HG03460 (cell line): Measurements from ENCODE around the gene OR2W3.
A peak's percentile ranks its signal among the peaks of the same experiment; 100 is the strongest.

ENCODE experiments used
- ATAC-seq: cut with Tn5 transposase; IDR thresholded peaks from one replicate; pipeline ENCODE4 v1.9.1; 2021; ENCODE audit not compliant: unreplicated experiment

OR2W3 gene

DNA sequence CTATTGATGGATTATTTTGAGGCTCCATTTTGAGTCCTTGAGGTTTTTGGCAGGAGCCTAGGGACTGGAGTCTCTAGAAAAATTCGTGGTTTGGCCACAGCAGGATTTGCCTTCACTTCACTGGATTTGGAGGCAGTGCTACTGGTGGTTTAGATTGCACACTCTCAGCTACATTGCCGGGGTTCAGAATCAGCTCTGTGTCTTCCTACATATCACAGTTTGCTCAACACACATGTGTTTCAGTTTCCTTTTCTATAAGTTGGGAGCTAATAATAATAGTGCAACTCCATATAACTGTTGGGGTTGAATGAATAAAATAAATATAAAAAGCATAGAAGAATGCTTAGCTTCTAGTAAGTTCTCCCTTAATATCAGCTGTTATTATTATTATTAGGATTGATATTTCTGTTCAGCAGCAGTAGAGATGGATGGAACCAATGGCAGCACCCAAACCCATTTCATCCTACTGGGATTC, at the start of gene OR2W3:
OR2W3 (plus strand) TSS at position 425 of the 475 bp plus-strand sequence; CDS start at position 425, 0 bp downstream.
- no peak for ATAC-seq

DNA sequence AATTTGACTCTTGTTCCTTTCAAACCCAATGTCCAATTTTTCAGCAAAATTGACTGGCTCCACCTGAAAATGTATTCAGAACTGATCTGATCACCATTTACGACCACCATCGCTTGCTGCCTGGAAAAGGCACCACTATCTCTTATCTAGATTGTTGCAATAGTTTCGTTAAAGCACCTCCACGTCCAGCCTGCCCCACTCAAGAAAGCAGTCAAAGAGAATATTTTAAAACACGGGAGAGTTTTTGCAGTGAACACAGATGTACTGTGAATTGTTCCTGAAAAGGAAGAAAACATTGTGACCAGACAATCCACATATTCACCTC, 49.7 kb upstream of the OR2W3 start:
- no peak for ATAC-seq

DNA sequence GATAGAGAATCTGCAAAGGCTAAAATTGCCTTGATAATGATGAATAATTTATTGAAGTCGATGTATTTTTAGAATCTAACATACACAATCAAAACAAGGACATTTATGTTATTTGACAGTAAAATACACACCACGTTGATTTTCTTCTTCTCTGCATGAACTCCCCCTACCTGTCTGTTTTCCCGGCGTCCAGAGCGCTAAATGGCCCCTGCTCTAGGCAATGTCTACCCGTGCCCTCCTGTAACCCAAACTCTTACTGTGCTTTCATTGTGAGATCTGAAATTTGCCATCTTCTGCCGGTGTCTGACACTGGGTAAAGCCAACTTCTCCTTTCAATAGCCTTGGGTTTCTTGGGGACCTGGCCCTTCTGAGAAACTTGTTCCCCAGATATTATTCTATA, 47.0 kb upstream of the OR2W3 start:
- ATAC-seq, result no peak

DNA sequence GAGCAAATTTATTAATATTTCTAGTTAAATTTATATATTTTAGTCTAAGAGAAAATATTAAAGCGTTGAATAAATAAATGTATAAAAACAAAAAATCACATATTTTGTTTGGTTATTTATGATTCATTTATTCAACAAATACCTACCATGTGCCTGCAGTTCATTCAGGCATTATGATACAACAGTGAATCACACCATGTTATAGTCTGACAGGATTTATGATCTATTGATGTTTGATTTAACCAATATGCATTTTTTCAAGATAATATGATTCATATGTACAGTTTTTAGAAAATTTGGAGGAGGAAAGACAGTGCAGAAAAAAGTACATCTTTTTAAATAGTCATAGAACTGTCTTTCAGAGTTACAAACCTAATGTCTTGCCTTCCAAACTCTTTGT, 45.8 kb upstream of the OR2W3 start:
- ATAC-seq, result no peak

DNA sequence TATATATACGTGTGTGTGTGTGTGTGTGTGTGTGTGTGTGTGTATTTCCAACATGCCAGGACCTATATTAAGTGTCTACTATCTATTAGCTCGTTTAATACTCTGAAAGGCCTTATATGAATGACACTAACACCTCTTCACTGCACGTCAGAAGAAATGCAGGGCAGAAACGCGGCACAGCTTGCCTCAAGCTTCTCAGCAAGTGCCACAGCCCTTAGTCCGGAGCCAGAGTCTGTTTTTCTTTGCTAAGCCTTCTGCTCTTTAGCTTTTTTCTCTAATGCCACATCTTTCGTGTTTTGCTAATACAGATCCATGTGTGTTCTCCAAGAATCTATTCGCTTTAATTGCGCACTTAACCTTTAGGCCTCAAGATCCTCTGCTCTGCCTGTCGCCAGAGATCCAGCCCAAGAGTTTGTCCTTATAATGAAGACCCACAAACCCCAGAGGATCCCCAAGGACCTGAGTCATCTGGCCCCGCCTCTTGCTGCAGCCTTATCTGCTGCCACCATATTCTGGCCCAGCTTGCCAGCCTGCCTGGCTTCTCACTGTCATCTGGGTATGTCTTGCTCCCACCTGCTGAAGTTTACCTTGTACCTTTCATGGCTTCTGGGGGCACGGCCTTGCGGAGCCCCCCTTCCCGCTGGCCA, 40.4 kb upstream of the OR2W3 start:
- ATAC-seq, result no peak

DNA sequence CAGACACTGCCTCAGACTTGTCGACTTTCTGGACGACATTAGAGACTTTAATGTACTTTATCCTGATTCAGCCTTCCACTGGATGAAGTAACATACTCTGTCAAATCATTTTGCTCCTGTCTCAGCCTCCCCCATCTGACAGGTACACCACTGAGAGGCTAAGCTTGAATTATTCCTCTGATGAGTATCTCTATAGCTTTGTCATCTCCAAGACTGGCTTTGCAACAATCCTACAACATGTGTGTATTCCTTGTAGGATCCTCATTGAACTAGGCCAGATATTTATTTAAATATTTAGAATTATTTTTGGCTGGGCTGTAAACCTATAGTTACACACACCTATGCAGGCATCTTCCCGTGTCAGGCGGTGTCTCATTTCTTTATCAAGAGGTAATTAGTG, 39.5 kb upstream of the OR2W3 start:
- ATAC-seq, result no peak

DNA sequence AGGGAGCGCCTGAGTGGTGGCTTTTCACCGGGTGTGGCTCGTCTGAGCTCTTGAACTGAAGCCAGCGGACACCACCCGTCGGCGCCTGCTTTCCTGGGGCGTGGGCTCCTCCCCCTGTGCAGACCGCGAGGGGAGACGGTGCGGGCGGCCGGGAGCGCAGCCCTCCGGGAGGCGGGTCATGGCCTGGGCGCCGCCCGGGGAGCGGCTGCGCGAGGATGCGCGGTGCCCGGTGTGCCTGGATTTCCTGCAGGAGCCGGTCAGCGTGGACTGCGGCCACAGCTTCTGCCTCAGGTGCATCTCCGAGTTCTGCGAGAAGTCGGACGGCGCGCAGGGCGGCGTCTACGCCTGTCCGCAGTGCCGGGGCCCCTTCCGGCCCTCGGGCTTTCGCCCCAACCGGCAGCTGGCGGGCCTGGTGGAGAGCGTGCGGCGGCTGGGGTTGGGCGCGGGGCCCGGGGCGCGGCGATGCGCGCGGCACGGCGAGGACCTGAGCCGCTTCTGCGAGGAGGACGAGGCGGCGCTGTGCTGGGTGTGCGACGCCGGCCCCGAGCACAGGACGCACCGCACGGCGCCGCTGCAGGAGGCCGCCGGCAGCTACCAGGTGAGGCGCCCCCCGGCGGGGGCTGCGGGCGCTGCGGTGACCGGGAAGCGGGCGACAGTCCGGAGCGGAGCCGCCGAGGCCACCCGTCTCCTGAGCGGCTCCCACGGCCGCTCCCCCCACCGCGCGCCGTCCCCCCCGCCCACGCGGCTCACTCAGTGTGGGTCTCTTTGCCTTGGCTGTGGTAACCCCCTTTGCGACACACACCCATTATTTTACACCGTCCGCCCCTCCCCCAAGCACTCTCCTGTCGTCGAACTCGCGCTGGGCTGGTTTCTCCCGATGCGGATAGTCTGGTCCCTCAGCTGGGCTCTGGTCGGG, 38.1 kb upstream of the OR2W3 start, which contains the start of gene TRIM58:
TRIM58 (plus strand) TSS at position 119 of the 916 bp plus-strand sequence; CDS start at position 179, 60 bp downstream.
- peak; percentile 42 for ATAC-seq

DNA sequence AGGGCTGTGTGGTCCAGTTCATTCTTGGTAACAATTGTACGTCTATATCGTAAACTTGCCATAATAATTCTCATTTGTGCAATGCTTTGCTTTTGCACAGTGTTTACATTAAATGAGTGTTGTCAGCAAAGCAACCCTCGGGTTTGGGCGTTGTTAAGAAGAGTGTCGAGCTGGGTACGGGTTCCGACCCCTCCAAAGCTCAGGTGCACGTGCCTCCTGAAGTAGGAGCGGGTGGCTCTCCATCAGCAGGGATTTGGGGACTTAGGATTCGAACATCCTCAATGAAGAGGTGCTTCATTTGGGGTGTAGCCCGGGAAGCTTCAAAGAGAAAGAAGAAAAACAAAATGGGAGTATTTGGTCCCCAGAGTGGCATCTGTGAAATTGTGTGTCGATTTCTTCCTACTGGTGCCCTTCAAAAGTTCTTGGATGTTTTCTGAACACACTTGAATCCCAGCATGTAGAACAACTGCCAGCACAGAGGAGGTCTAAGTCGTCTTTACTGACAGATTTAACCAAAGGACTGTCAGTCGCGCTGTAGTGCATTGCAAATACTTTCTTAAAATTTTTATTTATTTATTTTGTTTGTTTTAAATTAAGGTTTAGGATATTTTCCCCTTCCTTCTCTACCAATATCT, 37.3 kb upstream of the OR2W3 start:
- ATAC-seq, result no peak

DNA sequence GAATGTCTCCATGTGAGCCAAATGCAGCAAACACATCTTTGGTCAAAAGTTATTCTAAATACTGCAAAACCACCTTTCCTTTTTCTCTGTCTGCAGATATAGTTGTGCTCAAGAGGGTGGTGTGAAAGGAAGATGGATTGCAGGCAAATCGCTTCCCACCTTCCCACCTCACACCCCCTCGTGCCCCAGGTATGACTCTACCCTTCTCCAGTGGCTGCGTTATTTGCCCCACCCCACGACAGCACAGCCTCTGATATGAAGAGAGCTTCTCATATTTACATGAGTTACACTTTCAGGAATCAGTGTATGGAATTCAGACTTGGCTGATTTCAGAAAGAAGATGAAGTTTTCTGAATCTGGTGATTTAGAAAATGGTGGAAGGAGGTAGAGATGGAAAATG, 32.6 kb upstream of the OR2W3 start:
- ATAC-seq, result no peak

DNA sequence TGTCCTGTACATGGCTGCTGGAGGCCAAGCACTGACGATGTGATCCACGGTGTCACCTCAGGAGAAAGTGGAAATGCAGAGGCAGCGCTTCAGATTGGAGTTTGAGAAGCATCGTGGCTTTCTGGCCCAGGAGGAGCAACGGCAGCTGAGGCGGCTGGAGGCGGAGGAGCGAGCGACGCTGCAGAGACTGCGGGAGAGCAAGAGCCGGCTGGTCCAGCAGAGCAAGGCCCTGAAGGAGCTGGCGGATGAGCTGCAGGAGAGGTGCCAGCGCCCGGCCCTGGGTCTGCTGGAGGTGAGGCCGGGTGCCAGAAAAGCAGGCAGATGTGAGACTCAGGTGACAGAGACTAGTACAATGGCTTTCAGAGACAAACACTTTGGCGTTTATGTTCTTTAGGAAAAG, 30.7 kb upstream of the OR2W3 start:
- no peak for ATAC-seq

DNA sequence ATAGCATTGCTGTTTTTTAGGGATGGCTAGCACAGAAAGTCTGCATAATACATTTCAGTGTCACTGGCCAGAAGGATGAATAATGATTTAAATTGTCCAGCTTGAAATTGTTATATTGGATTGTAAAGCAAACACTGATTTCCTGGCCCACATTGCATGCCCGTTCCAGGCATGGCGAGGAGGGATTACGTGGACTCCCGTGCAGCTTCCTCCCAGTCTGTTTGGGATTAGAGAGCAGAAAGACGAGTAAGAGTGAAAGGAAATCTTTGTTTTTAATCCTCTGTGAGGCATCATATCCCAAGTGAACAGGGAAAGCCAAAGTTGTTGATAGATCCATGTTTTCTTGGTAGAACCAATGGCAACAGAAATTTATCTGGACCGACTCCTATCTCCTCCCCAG, 30.0 kb upstream of the OR2W3 start:
- no peak for ATAC-seq

DNA sequence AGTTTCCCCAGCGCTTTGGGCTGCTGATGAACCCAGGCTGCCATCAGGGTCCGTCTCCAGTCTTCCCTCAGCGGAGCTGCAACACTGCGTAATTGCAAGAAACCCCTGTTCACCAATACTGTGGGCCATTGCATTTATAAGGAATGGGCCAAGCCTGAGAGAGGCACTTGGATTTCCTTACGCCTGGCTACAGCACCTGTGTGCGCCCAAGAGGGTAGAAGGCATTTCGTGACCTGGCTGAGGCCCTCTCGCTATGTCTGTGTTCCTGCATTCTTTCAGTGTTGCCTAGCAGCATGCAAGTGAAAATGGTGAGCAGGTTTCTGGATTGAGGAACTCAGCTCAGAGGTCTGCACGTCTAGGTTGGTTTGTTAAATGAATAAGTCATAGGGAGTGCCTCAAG, 12.0 kb upstream of the OR2W3 start:
- no peak for ATAC-seq

DNA sequence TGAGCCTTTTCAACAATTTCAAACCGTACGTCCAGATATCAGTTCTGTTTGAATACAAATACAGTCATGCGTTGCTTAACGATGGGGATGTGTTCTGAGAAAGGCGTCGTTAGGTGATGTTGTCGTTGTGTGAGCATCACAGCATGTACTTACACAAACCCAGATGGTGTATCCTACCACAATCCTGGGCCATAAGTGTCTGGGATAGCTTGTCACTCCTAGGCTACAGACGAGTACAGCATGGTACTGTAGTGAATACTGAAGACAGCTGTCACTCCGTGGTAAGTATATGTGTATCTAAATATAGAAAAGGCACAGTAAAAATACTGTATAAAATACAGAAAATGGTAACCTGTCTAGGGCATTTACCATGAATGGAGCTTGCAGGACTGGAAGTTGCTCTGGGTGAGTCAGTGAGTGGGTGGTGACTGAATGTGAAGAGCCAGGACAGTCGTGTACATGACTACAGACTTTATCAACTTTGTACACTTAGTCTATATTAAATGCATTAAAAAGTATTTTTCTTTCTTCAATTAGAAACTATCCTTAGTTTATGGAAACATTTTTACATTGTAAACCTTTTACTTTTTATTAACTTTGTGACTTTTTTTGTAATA, 10.5 kb upstream of the OR2W3 start:
- no peak for ATAC-seq

DNA sequence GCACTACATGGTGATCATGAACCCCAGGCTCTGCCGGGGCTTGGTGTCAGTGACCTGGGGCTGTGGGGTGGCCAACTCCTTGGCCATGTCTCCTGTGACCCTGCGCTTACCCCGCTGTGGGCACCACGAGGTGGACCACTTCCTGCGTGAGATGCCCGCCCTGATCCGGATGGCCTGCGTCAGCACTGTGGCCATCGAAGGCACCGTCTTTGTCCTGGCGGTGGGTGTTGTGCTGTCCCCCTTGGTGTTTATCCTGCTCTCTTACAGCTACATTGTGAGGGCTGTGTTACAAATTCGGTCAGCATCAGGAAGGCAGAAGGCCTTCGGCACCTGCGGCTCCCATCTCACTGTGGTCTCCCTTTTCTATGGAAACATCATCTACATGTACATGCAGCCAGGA, 589 bp downstream of the OR2W3 start:
- no peak for ATAC-seq

DNA sequence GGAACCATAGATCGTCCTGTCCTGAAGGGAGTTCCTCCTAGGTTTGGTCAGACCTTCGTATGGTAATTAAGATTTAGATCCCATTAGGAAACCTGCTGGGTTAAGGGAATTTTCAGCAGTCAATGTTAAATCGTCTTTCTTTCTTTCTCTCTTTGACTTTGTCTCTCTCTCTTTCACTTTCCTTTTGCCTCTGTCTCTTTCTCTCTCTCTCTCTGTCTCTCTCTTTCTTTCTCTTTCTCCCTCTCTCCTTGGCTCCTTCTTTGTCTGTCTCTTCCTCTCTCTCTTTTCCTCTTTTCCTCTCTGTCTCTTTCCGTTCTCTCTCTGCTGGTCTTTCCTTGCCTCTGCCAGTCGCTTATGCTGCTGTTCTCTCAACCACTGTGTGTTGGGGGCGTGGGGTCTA, 8.7 kb downstream of the OR2W3 start:
- ATAC-seq, result no peak

DNA sequence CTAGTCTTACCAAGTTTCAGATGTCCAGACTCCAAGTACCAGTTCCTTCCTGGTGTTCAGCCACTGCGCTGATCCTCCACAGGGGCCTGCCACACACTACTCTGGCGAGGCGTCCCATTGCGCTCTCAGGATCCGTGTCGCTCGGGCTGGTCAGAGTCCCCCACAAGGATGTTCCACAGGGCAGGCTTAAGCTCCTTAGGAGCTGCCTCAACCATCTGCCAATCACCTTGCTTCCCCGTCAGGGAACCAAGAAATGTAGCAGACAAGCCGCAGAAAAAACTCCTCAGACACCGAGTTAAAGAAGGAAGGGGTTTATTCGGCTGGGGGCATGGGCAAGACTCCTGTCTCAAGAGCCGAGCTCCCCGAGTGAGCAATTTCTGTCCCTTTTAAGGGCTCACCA, 9.8 kb downstream of the OR2W3 start:
- ATAC-seq, result no peak

DNA sequence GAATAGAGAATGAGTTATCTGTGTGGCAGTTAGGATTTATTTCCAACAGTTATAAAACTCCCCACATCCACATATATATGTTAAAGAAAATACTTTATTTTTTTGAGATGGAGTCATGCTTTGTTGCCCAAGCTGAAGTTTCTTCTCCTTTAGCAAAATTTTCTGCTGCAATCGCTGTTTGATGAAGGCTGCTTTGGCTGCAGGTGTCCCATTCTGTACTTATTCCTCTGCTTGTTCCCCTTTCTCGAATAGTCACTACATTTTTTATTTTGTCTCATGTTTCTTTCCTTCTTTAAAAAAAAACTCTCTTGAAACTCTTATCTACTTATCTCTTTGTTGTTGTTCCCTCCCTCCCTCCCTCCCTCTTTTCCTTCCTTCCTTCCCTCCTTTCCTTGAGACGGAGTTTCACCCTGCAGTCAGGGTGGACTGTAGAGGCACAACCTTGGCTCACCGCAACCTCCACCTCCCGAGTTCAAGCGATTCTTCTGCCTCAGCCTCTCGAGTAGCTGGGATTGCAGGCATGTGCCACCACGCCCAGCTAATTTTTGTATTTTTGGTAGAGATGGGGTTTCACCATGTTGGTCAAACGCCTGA, 10.6 kb downstream of the OR2W3 start:
- ATAC-seq, result no peak

DNA sequence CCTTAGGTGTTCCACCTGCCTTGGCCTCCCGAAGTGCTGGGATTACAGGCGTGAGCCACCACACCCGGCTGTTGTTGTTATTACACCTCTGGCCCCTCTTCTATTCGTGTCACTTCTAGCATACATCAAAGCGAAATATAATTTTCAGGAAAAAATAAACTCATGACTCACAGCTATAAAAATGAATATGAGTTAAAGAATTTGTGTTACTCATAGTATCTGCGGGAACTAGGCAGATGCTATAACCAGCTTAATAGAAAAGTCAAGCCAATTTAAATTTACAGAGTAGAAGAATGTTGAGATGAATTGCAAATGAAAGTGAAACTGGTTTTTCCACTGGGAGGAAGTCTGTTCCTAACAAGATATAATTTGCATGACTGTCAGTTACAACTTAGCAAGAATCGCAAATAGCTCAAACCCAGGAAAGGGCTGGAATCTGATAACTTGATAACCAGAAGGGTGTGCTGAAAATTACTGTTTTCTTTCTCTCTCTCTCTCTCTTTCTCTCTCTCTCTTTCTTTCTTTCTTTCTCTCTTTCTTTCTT, 11.2 kb downstream of the OR2W3 start:
- no peak for ATAC-seq

DNA sequence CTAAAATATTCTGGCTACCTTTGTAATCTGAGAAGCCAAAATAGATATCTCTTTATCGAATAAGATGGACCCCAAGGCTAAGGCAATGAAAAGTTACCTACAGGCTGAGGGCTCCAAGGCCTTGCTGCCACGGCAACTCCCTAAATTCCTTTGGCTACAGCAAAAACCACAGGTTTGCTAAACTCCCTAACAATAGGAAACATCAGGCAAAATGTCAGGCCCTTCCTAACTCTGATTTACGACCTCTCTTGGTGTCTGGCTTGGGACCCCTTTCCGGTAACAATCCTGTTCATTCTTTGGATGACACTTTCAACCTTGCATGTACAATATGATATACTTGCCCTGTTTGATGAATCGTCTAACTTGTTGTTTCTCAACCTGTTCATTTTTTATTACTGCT, 13.4 kb downstream of the OR2W3 start:
- ATAC-seq, result no peak

DNA sequence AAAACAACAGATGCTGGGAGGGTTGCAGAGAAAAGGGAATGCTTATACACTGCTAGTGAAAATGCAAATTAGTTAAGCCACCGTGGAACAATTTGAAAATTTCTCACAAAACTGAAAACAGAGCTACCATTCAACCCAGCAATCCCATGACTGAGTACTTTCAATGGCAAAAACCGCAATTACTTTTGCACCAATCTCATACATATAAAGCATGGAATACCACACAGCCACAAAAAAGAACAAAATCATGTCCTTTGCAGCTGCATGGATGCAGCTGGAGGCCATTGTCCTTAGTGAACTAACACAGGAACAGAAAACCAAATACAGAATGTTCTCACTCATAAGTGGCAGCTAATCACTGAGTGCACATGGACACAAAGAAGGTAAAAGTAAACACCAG, 18.4 kb downstream of the OR2W3 start:
- no peak for ATAC-seq
